Stimulated activated naive B cell treated with anti-CD40 and anti-IgM and Interleukin-4, amounts not matched to agents 10 μg/mL and 1 μg/mL and 100 μg/mL, for 72 hours (primary cell): Measurements from ENCODE around the gene POLA1.

Source experiments
- ATAC-seq, 2 donors: fragments of 150-1000 bp; cut with Tn5 transposase; replicated peaks; 2 replicates each; pipeline ENCODE4 v1.10.0; 2021; ENCODE audit warnings: moderate library complexity in 1 of 2
- DNase-seq: peaks from one replicate; pipeline ENCODE4 v3.0.0; 2021
- H3K27ac Mint-ChIP-seq: one replicate; pipeline ENCODE4 v1.8.0; 2022; ENCODE audit warnings: mild to moderate bottlenecking, mixed read lengths
- H3K27me3 Mint-ChIP-seq, 2 donors: one replicate each; pipeline ENCODE4 v1.8.0; 2022; ENCODE audit warnings: mixed read lengths in 2 of 2
- H3K36me3 Mint-ChIP-seq, 2 donors: one replicate each; pipeline ENCODE4 v1.8.0; 2022; ENCODE audit warnings: mixed read lengths in 2 of 2, mild to moderate bottlenecking in 1 of 2
- H3K4me1 Mint-ChIP-seq, 2 donors: one replicate each; pipeline ENCODE4 v1.8.0; 2022; ENCODE audit warnings: mixed read lengths in 2 of 2, mild to moderate bottlenecking in 1 of 2
- H3K4me3 Mint-ChIP-seq, 2 donors: one replicate each; pipeline ENCODE4 v1.8.0; 2022; ENCODE audit warnings: mild to moderate bottlenecking in 2 of 2, mixed read lengths in 2 of 2, moderate library complexity in 1 of 2
- H3K9me3 Mint-ChIP-seq, 2 donors: one replicate each; pipeline ENCODE4 v1.8.0; 2022; ENCODE audit warnings: mixed read lengths in 2 of 2, mild to moderate bottlenecking in 1 of 2

The POLA1 gene

DNA sequence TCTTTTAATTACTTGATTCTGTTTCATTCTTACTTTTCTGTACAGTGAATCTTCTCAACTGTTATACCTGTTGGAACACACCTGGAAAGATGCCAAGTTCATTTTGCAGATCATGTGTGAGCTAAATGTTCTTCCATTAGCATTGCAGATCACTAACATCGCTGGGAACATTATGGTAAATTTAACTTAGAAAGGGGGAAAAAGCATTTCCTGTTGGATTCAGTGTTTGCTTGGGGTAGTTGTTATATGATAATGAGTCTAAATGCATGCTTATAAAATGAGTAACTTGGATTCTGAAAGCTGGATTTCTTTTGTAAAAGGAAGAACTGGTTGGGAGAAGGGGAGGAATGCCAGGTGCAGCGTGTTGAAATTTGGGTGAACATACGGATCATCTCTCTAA lies 47.6 kb downstream of the POLA1 start:
- DNase-seq (no peak), ATAC-seq (no peak)
- H3K27ac Mint-ChIP-seq, result no peak overlapping the region
- no peaks in the 10 kb centered on the region for H3K9me3 Mint-ChIP-seq
- H3K4me1 Mint-ChIP-seq, result no peaks in the 10 kb centered on the region
- peaks cover 0 to 4% of the 10 kb centered on the region in 2 donors for H3K27me3 Mint-ChIP-seq
- no peak overlapping the region for H3K4me3 Mint-ChIP-seq
- H3K36me3 Mint-ChIP-seq, result peaks cover 2 to 12% of the 10 kb centered on the region in 2 donors

DNA sequence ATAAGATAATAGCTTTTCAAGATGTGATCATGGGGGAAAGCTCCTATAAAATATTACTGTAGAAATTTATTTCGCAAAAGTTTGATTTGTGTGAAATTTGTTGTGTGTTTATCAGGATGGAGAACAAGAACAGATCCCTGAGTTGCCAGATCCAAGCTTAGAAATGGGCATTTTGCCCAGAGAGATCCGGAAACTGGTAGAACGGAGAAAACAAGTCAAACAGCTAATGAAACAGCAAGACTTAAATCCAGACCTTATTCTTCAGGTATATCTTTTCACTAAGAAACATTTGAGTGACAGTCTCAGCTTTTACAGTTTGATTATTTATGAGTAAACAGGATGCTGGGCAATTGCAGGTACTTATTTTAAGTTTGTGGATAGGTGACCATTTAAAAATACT lies 54.5 kb downstream of the POLA1 start:
- H3K36me3 Mint-ChIP-seq, result peaks cover 4 to 11% of the 10 kb centered on the region in 2 donors
- H3K27me3 Mint-ChIP-seq, result no peaks in the 10 kb centered on the region
- ATAC-seq (no peak), DNase-seq (no peak)
- no peaks in the 10 kb centered on the region for H3K9me3 Mint-ChIP-seq
- no peak overlapping the region for H3K27ac Mint-ChIP-seq
- H3K4me1 Mint-ChIP-seq, result no peaks in the 10 kb centered on the region
- H3K4me3 Mint-ChIP-seq, result no peak overlapping the region

DNA sequence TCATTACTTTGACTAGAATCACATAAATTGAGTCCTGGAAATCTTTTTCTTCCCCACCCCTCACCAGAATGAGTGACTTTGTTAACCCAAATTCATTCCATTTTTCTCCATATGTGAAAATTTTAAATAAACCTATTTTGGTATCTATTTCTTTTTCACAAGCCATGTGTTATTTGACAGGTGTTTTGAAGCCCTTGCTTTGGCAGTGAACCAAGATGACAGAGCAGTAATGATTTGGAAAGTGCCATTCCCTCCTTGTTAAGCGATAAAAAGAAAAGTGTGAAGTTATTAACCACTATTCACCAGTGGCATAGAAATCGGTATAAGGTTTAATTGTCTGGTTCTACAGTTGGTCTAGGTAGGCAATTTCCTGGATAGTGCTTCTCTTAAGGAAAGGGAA lies 66.1 kb downstream of the POLA1 start:
- no peak overlapping the region for H3K4me3 Mint-ChIP-seq
- H3K27me3 Mint-ChIP-seq, result peaks cover 0 to 4% of the 10 kb centered on the region in 2 donors
- DNase-seq (no peak), ATAC-seq (no peak)
- H3K4me1 Mint-ChIP-seq, result no peaks in the 10 kb centered on the region
- peaks cover 30 to 33% of the 10 kb centered on the region in 2 donors for H3K36me3 Mint-ChIP-seq
- H3K27ac Mint-ChIP-seq, result no peak overlapping the region
- H3K9me3 Mint-ChIP-seq, result no peaks in the 10 kb centered on the region

DNA sequence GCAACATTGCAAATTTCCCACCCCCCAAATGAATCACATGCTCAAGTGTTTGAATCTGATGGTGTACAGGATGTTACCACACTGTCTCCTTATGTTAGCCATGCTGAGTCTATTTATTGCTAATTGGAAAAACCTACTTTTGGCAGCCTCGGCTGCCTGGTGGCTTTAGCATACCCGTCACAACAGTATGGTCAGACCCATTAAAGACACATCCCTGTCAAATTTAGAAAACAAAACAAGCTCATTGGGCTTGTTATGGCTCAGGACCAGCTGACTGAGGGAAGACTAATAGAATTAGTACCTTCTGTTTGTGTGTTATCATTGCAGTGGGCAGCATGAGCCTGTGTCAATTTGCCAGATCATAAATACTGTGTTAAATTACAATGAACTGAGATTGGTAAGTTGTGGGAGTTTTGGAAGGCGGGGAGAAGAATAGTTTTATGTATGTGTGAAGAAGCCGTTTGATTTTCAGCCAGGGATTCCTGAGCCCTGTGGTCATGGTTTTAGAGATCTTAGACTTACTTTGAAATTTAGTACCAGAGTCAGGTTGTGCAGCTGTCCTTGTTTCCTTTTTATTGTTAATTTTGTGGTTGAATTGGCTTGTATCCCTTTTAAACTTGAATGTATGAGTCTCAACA lies 66.8 kb downstream of the POLA1 start:
- no peak overlapping the region for H3K4me3 Mint-ChIP-seq
- H3K27me3 Mint-ChIP-seq, result peaks cover 0 to 4% of the 10 kb centered on the region in 2 donors
- H3K4me1 Mint-ChIP-seq, result no peaks in the 10 kb centered on the region
- H3K36me3 Mint-ChIP-seq, result peaks cover 32 to 36% of the 10 kb centered on the region in 2 donors
- H3K9me3 Mint-ChIP-seq, result no peaks in the 10 kb centered on the region
- H3K27ac Mint-ChIP-seq, result no peak overlapping the region
- ATAC-seq (no peak), DNase-seq (no peak)

DNA sequence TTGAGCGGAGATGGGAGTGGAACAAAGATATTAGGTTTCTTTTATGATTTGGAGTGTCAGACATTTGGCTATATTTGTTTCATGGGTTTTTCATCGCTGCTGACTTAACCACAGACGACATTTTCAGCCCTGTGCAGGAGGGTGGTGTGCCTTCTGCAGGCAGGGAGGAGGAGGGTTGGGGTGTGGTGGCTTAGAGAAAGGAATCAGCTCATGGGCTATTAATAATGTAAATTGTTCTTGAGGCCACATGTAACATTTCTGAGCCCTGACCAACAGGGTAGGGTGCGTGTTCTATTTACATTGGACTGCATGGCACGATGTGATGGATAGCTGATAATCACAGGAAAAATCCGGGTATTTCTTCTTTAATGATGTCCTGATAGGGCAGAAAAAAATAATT lies 67.6 kb downstream of the POLA1 start:
- H3K27me3 Mint-ChIP-seq, result peaks cover 0 to 4% of the 10 kb centered on the region in 2 donors
- no peak overlapping the region for H3K27ac Mint-ChIP-seq
- H3K4me1 Mint-ChIP-seq, result no peaks in the 10 kb centered on the region
- DNase-seq (no peak), ATAC-seq (no peak)
- H3K9me3 Mint-ChIP-seq, result no peaks in the 10 kb centered on the region
- H3K36me3 Mint-ChIP-seq, result peaks cover 38% of the 10 kb centered on the region in 2 donors
- H3K4me3 Mint-ChIP-seq, result no peak overlapping the region

DNA sequence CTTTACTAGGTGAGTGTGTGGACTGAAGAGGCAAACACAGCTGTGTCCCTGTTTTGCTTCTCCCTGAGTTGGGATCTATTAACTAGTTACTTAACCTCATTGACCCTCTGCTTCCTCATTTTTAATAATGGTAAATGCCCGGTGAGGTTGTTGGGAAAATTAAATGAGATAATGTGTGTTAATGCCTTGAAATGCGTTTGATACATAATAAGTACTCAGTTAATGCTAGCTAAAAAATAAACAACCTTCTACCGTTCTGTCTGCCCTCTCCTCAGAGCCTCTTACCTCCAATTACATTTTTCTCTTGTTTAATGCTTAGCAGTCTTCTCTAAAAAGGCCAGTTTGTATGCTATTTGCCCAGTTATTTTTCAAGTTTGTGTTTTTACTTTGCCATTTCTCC lies 70.3 kb downstream of the POLA1 start:
- H3K36me3 Mint-ChIP-seq, result peaks cover 43 to 48% of the 10 kb centered on the region in 2 donors

DNA sequence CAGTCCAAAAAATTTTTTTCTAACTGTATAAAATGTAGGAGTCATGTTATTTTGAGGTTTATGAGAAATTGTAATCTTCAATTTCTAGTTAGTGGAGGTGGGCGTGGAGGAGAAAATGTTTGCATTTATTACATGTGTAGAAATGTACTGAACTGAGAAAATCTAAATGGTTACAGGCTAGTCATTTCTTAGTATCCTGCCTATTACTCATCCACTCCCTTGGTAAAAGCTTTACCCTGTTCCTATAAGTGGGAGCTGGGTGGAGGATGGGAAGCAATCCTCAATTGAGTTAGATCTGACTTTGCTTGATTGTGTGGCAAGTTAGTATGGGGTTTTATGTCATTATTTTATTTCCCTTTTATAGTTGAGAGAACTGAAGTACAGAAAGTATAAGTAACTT lies 73.8 kb downstream of the POLA1 start:
- no peak for DNase-seq
- no peaks in the 10 kb centered on the region for H3K9me3 Mint-ChIP-seq
- H3K4me3 Mint-ChIP-seq, result no peak overlapping the region
- no peak overlapping the region for H3K27ac Mint-ChIP-seq
- H3K27me3 Mint-ChIP-seq, result peaks cover 0 to 5% of the 10 kb centered on the region in 2 donors
- no peak for ATAC-seq
- H3K4me1 Mint-ChIP-seq, result no peaks in the 10 kb centered on the region
- H3K36me3 Mint-ChIP-seq, result peaks cover 32 to 41% of the 10 kb centered on the region in 2 donors

More for the DNA sequence above, 70.3 kb downstream of the POLA1 start:
- no peak for DNase-seq
- Mint-ChIP-seq H3K9me3 (no peaks in the 10 kb centered on the region), H3K27ac (no peak overlapping the region), H3K4me3 (no peak overlapping the region), H3K27me3 (peaks cover 0 to 4% of the 10 kb centered on the region in 2 donors), H3K4me1 (no peaks in the 10 kb centered on the region)
- no peak for ATAC-seq

DNA sequence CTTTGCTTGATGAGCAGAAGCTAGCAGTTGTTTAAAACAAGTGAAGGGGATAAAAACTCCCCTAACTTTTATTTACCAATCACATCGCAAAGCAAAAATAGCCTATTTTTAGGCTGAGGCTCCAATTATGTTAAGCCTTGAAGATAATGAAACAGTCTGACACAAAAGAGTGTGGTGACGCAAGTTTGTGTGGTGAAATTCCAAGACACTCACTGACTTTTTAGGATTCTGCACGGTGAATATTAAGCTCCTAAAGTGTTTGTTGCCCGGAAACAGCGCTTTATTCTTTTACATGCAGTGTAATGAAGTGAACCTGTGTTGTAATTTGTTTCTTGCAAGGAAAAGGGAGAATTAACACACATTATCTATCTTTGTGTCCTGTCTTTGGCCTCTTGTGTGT lies 74.8 kb downstream of the POLA1 start:
- H3K36me3 Mint-ChIP-seq, result peaks cover 25 to 34% of the 10 kb centered on the region in 2 donors
- no peak for ATAC-seq
- H3K4me1 Mint-ChIP-seq, result no peaks in the 10 kb centered on the region
- no peaks in the 10 kb centered on the region for H3K9me3 Mint-ChIP-seq
- no peak overlapping the region for H3K27ac Mint-ChIP-seq
- no peak for DNase-seq
- no peak overlapping the region for H3K4me3 Mint-ChIP-seq
- peaks cover 0 to 4% of the 10 kb centered on the region in 2 donors for H3K27me3 Mint-ChIP-seq

DNA sequence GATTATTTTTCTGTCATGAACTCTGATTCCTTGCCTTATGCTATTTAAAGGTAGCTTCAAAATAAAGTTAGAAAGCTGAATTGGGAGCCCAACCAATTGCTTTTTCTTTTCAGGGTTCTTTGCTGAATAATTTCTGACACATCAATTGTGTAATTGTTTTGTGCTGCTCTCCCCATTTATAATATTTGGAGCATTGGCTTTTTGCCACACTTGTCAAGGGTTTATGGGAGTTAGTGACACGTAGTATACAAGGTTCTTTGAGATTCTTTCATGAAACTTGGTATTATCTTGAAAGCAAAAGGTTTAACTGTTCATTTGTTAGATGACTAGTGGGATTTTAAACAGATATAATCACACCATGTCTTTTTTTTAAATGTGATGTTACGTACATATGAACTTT lies 80.9 kb downstream of the POLA1 start:
- Mint-ChIP-seq H3K36me3 (peaks cover 0 to 10% of the 10 kb centered on the region in 2 donors), H3K27me3 (no peaks in the 10 kb centered on the region)
- no peak for ATAC-seq

DNA sequence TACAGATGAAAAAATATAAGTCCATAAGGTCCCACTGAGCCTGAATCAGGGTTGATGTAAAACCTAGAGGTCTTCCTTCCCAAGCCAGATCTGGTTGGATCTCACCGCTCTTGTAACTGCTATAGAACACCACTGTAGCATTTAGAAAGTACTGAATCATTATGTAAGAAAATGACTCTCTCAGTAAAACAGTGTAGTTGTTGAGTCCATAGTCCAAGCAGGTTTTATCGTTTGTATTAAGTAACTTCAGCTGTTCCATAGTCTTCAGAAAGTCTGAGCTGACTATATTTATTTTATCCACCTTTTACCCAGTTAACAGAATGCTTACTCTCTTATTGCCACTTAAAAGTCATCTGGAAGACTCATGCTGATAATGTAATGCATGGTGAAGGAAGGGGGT lies 82.2 kb downstream of the POLA1 start:
- peaks cover 0 to 7% of the 10 kb centered on the region in 2 donors for H3K36me3 Mint-ChIP-seq
- H3K4me1 Mint-ChIP-seq, result peaks cover 3 to 9% of the 10 kb centered on the region in 2 donors
- no peak for DNase-seq
- H3K27ac Mint-ChIP-seq, result no peak overlapping the region
- no peaks in the 10 kb centered on the region for H3K9me3 Mint-ChIP-seq
- no peak for ATAC-seq
- H3K27me3 Mint-ChIP-seq, result no peaks in the 10 kb centered on the region
- no peak overlapping the region for H3K4me3 Mint-ChIP-seq

More for the DNA sequence above, 80.9 kb downstream of the POLA1 start:
- no peak for DNase-seq
- Mint-ChIP-seq H3K4me1 (peaks cover 3 to 9% of the 10 kb centered on the region in 2 donors), H3K4me3 (no peak overlapping the region), H3K27ac (no peak overlapping the region), H3K9me3 (no peaks in the 10 kb centered on the region)

DNA sequence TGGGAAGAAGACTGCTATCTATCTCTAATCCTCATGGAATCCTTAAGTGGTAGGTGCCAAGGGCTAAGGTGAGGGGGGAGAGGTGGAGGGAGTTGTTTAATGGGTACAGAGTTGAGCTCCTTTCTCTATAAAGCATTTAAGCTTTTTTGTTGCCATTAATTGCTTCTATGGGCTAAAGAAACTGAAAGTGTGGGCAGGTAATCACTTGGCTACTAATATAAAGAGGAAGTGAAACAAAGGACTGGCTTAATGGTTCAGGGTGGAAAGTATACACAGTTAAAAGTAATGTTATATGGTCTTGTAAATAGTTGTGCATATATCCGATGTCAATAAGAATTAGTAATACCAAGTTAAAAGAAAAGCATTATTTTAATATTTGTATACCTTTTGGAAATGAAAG lies 83.9 kb downstream of the POLA1 start:
- H3K4me3 Mint-ChIP-seq, result no peak overlapping the region
- ATAC-seq, result peak; percentile 89 to 97
- H3K27ac Mint-ChIP-seq, result no peak overlapping the region
- H3K9me3 Mint-ChIP-seq, result no peaks in the 10 kb centered on the region
- peaks cover 4 to 8% of the 10 kb centered on the region in 2 donors for H3K36me3 Mint-ChIP-seq
- H3K4me1 Mint-ChIP-seq, result peaks cover 3 to 9% of the 10 kb centered on the region in 2 donors
- DNase-seq, result no peak
- no peaks in the 10 kb centered on the region for H3K27me3 Mint-ChIP-seq

DNA sequence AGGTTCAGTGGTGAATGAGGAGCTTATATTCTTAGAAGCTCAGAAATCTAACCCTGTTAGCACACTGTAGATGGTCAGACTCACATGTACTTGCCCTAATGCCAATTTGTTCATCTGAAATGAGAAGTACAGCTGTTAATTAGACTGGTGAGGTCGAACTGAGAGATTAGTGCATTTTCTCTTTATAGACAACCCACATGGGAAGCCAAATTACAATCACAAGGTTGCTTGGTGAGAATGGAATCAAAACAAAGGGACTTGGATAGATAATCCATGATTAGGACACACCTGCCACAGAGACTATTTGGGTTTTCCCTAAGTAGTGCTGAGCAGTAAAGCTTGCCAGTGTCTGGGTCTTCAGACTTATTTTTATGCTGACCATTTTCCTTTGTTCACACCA lies 88.3 kb downstream of the POLA1 start:
- no peak for ATAC-seq
- DNase-seq, result no peak
- no peak overlapping the region for H3K4me3 Mint-ChIP-seq
- H3K36me3 Mint-ChIP-seq, result peaks cover 6 to 10% of the 10 kb centered on the region in 2 donors
- H3K4me1 Mint-ChIP-seq, result peaks cover 3 to 9% of the 10 kb centered on the region in 2 donors
- no peak overlapping the region for H3K27ac Mint-ChIP-seq
- H3K27me3 Mint-ChIP-seq, result no peaks in the 10 kb centered on the region
- no peaks in the 10 kb centered on the region for H3K9me3 Mint-ChIP-seq

DNA sequence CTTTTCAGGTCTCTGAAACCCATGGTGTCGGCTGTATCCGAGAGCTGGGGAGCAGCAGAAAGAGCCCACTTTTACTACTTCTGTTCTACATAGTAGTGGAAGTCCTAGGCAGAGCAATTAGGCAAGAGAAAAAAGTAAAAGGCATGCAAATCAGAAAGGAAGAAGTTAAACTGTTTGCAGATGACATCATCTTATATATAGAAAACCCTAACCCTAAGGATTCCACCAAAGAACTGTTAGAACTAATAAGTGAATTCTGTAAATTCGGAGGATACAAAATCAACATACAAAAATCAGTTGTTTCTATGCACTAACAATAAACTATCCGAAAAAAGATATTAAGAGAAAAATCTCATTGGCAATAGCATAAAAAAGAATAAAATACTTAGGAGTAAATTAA lies 95.3 kb downstream of the POLA1 start:
- Mint-ChIP-seq H3K4me1 (no peaks in the 10 kb centered on the region), H3K36me3 (peaks cover 10 to 29% of the 10 kb centered on the region in 2 donors), H3K27ac (no peak overlapping the region), H3K4me3 (no peak overlapping the region), H3K27me3 (peaks cover 0 to 5% of the 10 kb centered on the region in 2 donors), H3K9me3 (no peaks in the 10 kb centered on the region)
- DNase-seq, result no peak
- no peak for ATAC-seq

DNA sequence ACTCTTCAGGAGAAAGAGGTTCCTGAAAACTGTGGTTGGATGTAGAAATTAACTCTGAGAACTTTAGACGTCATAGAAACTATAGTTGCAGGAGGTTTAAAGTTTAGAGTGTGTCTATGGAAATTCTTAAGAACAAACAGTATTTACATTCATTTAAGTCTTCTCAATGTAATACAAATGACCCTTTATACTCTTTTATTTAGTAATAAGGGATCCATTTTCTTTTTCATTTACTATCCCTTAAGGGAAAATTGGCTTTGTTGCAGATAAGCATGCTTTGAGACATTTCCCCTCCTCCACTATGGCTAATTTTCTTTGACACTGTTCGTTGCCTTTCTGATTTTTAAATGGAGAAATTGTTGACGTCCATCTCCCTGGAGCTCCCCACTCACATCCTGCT lies 96.4 kb downstream of the POLA1 start:
- DNase-seq (no peak), ATAC-seq (no peak)
- no peak overlapping the region for H3K4me3 Mint-ChIP-seq
- H3K27me3 Mint-ChIP-seq, result peaks cover 0 to 5% of the 10 kb centered on the region in 2 donors
- H3K9me3 Mint-ChIP-seq, result no peaks in the 10 kb centered on the region
- H3K4me1 Mint-ChIP-seq, result no peaks in the 10 kb centered on the region
- H3K27ac Mint-ChIP-seq, result no peak overlapping the region
- peaks cover 9 to 29% of the 10 kb centered on the region in 2 donors for H3K36me3 Mint-ChIP-seq

DNA sequence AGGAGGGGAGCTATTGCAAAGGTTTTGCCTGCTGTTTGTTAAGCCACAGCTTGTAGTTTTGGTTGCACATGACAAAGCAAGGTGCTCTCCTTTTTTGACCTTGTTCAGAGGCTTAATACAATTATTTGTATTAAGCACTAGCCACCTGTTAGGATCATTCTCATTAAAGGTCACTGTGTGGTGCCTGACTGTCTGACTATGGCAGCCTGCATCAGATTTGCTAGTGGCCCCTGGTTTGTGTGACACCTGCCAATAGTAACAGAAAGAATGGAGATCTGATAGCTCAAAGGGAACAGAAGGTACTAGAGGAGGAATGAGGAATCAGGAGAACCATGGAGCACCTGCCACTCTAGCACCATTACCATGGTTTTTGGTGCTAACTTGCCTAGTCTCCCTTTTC lies 102.5 kb downstream of the POLA1 start:
- no peaks in the 10 kb centered on the region for H3K4me1 Mint-ChIP-seq
- peaks cover 4 to 6% of the 10 kb centered on the region in 2 donors for H3K36me3 Mint-ChIP-seq
- ATAC-seq (no peak), DNase-seq (no peak)
- no peaks in the 10 kb centered on the region for H3K9me3 Mint-ChIP-seq
- no peak overlapping the region for H3K27ac Mint-ChIP-seq
- H3K27me3 Mint-ChIP-seq, result no peaks in the 10 kb centered on the region
- no peak overlapping the region for H3K4me3 Mint-ChIP-seq
